Jurkat, Clone E6-1 (cell line): ENCODE data around the gene TYK2.
"Not testable (repeated sequence)": the region's sequence is repeated elsewhere in the genome, so short reads cannot be mapped to it uniquely, and the experiment has no call there.

Experiments
- DNase-seq: peaks from one replicate; pipeline ENCODE4 v3.0.0-alpha.2; 2011; ENCODE audit warnings: low read depth, low spot score
- H3K4me3 ChIP-seq: 2 replicates; pipeline ENCODE4 v1.5.1; 2011; ENCODE audit warnings: mild to moderate bottlenecking, low read length, control low read depth, moderate library complexity

Gene TYK2

GRCh38 chr19:10412257-10412977 lies 32.0 kb upstream of the TYK2 start:
- H3K4me3 ChIP-seq, result peak overlapping the region; percentile 36
- DNase-seq, result peak; percentile 92

- not testable (repeated sequence) for DNase-seq, H3K4me3 ChIP-seq
These were observed 30.9 kb upstream of the TYK2 start for GRCh38 chr19:10411224-10411623.

- peak; percentile 72 for DNase-seq
- H3K4me3 ChIP-seq, result peak overlapping the region; percentile 48
These were observed 28.3 kb upstream of the TYK2 start for GRCh38 chr19:10408511-10409283.

- DNase-seq, result no peak
- H3K4me3 ChIP-seq, result no peak overlapping the region
These were observed 26.7 kb upstream of the TYK2 start for GRCh38 chr19:10407096-10407495.

- no peak overlapping the region for H3K4me3 ChIP-seq
- no peak for DNase-seq
These were observed 25.8 kb upstream of the TYK2 start for GRCh38 chr19:10406191-10406590.

GRCh38 chr19:10404888-10405820 lies 24.8 kb upstream of the TYK2 start:
- DNase-seq, result no peak
- H3K4me3 ChIP-seq, result no peak overlapping the region

- peak; percentile 95 for DNase-seq
- peak within 1 kb of the TSS; percentile 99 for H3K4me3 ChIP-seq
These were observed 23.0 kb upstream of the TYK2 start, which contains the start of gene CDC37 for GRCh38 chr19:10403137-10404021. CDC37 (minus strand) TSS chr19:10403542; CDS start chr19:10403479, 63 bp downstream.

GRCh38 chr19:10402441-10403038 lies 22.2 kb upstream of the TYK2 start:
- no peak for DNase-seq
- peak overlapping the region; percentile 99 for H3K4me3 ChIP-seq

GRCh38 chr19:10399878-10400277 lies 19.5 kb upstream of the TYK2 start:
- no peak overlapping the region for H3K4me3 ChIP-seq
- DNase-seq, result no peak

GRCh38 chr19:10399340-10399739 lies 19.0 kb upstream of the TYK2 start:
- H3K4me3 ChIP-seq, DNase-seq: not testable (repeated sequence)

- no peak for DNase-seq
These were observed 18.4 kb upstream of the TYK2 start for GRCh38 chr19:10398819-10399218.

GRCh38 chr19:10395917-10396316 lies 15.5 kb upstream of the TYK2 start:
- H3K4me3 ChIP-seq, result no peak overlapping the region
- DNase-seq, result no peak

More at GRCh38 chr19:10398819-10399218, 18.4 kb upstream of the TYK2 start:
- no peak overlapping the region for H3K4me3 ChIP-seq

GRCh38 chr19:10395436-10395835 lies 15.1 kb upstream of the TYK2 start:
- H3K4me3 ChIP-seq, result no peak overlapping the region
- DNase-seq, result no peak

GRCh38 chr19:10395003-10395402 lies 14.6 kb upstream of the TYK2 start:
- no peak overlapping the region for H3K4me3 ChIP-seq
- DNase-seq, result no peak

- no peak overlapping the region for H3K4me3 ChIP-seq
- DNase-seq, result no peak
These were observed 12.8 kb upstream of the TYK2 start for GRCh38 chr19:10393137-10393536.

- DNase-seq, result no peak
These were observed 11.7 kb upstream of the TYK2 start for GRCh38 chr19:10392120-10392519.

GRCh38 chr19:10390652-10391286 lies 10.4 kb upstream of the TYK2 start:
- H3K4me3 ChIP-seq, result no peak overlapping the region
- peak; percentile 71 for DNase-seq

More at GRCh38 chr19:10392120-10392519, 11.7 kb upstream of the TYK2 start:
- H3K4me3 ChIP-seq, result no peak overlapping the region

- H3K4me3 ChIP-seq, result no peak overlapping the region
- DNase-seq, result no peak
These were observed 9.5 kb upstream of the TYK2 start for GRCh38 chr19:10389863-10390262.
